Stimulated activated CD4-positive, alpha-beta T cell treated with anti-CD3 and anti-CD28 coated beads, Interleukin-15, amount 100 ng/mL, for 24 hours (primary cell): ENCODE data around the gene EPB41.
"Not testable (repeated sequence)": the region's sequence is repeated elsewhere in the genome, so short reads cannot be mapped to it uniquely, and the experiment has no call there.

Experiments used
- DNase-seq: peaks from one replicate; pipeline ENCODE4 v3.0.0-alpha.2; 2020

The EPB41 gene

GRCh38 chr1:28914228-28915030 lies at the start of gene EPB41:
TSS of gene EPB41 (plus strand) at chr1:28914569. CDS start at chr1:28987438, 72,869 bp downstream.
- peak; percentile 96 for DNase-seq

GRCh38 chr1:28864695-28865094 lies 49.7 kb upstream of the EPB41 start:
- no peak for DNase-seq

- DNase-seq: no peak
Measured at GRCh38 chr1:28865997-28866650, 48.2 kb upstream of the EPB41 start.

- no peak for DNase-seq
Measured at GRCh38 chr1:28867850-28868249, 46.5 kb upstream of the EPB41 start.

- no peak for DNase-seq
Measured at GRCh38 chr1:28869952-28870351, 44.4 kb upstream of the EPB41 start.

- no peak for DNase-seq
Measured at GRCh38 chr1:28871631-28872401, 42.6 kb upstream of the EPB41 start.

GRCh38 chr1:28875134-28875533 lies 39.2 kb upstream of the EPB41 start:
- DNase-seq: not testable (repeated sequence)

GRCh38 chr1:28877132-28877781 lies 37.1 kb upstream of the EPB41 start:
- peak; percentile 82 for DNase-seq

GRCh38 chr1:28878796-28879195 lies 35.6 kb upstream of the EPB41 start:
- DNase-seq: no peak

GRCh38 chr1:28882009-28882628 lies 32.2 kb upstream of the EPB41 start:
- peak; percentile 88 for DNase-seq

- DNase-seq: no peak
Measured at GRCh38 chr1:28883242-28883616, 31.1 kb upstream of the EPB41 start.

- DNase-seq: no peak
Measured at GRCh38 chr1:28885472-28885877, 28.9 kb upstream of the EPB41 start.

- no peak for DNase-seq
Measured at GRCh38 chr1:28885977-28886730, 28.2 kb upstream of the EPB41 start.

GRCh38 chr1:28886731-28887418 lies 27.5 kb upstream of the EPB41 start:
- DNase-seq: peak; percentile 94

GRCh38 chr1:28887419-28887834 lies 26.9 kb upstream of the EPB41 start:
- peak; percentile 35 for DNase-seq

GRCh38 chr1:28887835-28888682 lies 26.3 kb upstream of the EPB41 start:
- no peak for DNase-seq

GRCh38 chr1:28888915-28889314 lies 25.5 kb upstream of the EPB41 start:
- no peak for DNase-seq

- DNase-seq: no peak
Measured at GRCh38 chr1:28889357-28889756, 25.0 kb upstream of the EPB41 start.

GRCh38 chr1:28890435-28890834 lies 23.9 kb upstream of the EPB41 start:
- DNase-seq: no peak

GRCh38 chr1:28890836-28891235 lies 23.5 kb upstream of the EPB41 start:
- no peak for DNase-seq
